Vagina (tissue), 2 donors: ENCODE results near the gene HNF1A. TPM values are rescaled to one million over a fixed set of nuclear protein-coding genes. Genes with fewer than 3 reads are reported as not detected.

ENCODE experiments used
- DNase-seq, 2 donors: peaks; one replicate each; pipeline ENCODE4 v3.0.0-alpha.2; 2017; ENCODE audit errors: extremely low spot score in 2 of 2
- H3K27ac ChIP-seq: fragments of 200-600 bp; sonication (generic); one replicate; pipeline ENCODE4 v1.5.1; 2019
- H3K27me3 ChIP-seq: fragments of 200-600 bp; sonication (generic); one replicate; pipeline ENCODE4 v1.5.1; 2019
- H3K36me3 ChIP-seq, 2 donors: fragments of 200-600 bp; sonication (generic); one replicate each; pipeline ENCODE4 v1.5.1; 2017 to 2019
- H3K4me1 ChIP-seq: fragments of 200-600 bp; sonication (generic); one replicate; pipeline ENCODE4 v1.5.1; 2019
- H3K4me3 ChIP-seq, 2 donors: fragments of 200-600 bp; sonication (generic); 1 replicate in 1 of 2; 2 replicates in 1 of 2; pipeline ENCODE4 v1.5.1; 2016 to 2019
- H3K9me3 ChIP-seq: fragments of 200-600 bp; sonication (generic); one replicate; pipeline ENCODE4 v1.5.1; 2019
- POLR2A ChIP-seq, 2 donors: fragments of 450-650 bp; IDR thresholded peaks; one replicate each; pipeline ENCODE4 v1.6.1; 2017; ENCODE audit warnings: antibody characterized with exemption in 2 of 2, mild to moderate bottlenecking in 2 of 2, moderate library complexity in 2 of 2
- POLR2AphosphoS5 ChIP-seq, 2 donors: sonication (generic); formaldehyde crosslinking; IDR thresholded peaks; one replicate each; pipeline ENCODE4 v1.9.0; 2017; ENCODE audit warnings: antibody characterized with exemption in 2 of 2, mild to moderate bottlenecking in 2 of 2, low read depth in 1 of 2; ENCODE audit not compliant: insufficient read depth in 1 of 2
- intact Hi-C: fragments of 100-400 bp; cut with DNase I; formaldehyde crosslinking; loops from one replicate; pipeline ENCODE4 v1.15.1; 2023
- total RNA-seq: library from RNA; depleted of rRNA; stranded (reverse); fragments of >200 nt; gene quantifications from one replicate; pipeline ENCODE4 v1.2.3, GENCODE V29; 2016
- TF ChIP-seq, protein P1 (sequence below), 3 experiments: fragments of 450-650 bp in 2 of 3; fragments of 200-600 bp in 1 of 3; sonication (generic) in 1 of 3; IDR thresholded peaks; one replicate each; pipeline ENCODE4 v1.5.1; 2017 to 2019; ENCODE audit warnings: antibody characterized with exemption in 3 of 3, mild to moderate bottlenecking in 2 of 3, moderate library complexity in 2 of 3

Gene HNF1A
- total RNA-seq, 1 donor from 2014 or later: not detected

- no peak overlapping the region for H3K27ac ChIP-seq
- intact Hi-C loops: no loop called here
- no peak overlapping the region for H3K4me3 ChIP-seq
These were observed 2.5 kb downstream of the HNF1A start for GRCh38 chr12:120980800-120981368.

DNA sequence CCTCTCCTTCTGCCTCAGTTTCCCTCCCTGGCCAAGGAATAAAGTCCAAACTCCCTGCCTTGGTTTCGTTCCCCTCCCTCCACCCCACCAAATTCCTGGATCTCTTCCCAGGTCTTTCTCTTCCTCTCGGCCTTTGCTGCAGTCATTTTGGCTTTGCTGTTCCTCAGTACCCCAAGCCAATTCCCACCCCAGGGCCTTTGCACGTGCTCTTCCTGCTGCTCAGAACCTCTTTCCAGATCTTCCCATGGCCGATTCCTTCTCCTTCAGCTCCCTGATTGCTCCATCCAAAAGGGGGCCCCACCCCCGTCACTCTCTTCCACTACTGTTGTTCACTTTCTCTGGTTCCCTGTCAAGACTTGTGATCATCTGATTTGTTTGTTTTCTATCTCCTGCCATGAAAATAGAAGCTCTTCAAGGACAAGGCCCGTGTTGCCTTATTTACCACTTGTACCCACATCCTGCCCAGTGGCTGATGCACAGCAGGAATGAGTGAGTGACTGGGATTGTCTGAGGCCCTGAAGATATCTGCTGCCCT, 3.1 kb downstream of the HNF1A start:
- TF ChIP-seq POLR2AphosphoS5 (IDR thresholded peaks at IDR 0.05; ENCODE audit: insufficient read depth in 1 of 2, low read depth in 1 of 2): no peak
- TF ChIP-seq POLR2A (IDR thresholded peaks at IDR 0.05): no peak
- TF ChIP-seq, protein P1, sequence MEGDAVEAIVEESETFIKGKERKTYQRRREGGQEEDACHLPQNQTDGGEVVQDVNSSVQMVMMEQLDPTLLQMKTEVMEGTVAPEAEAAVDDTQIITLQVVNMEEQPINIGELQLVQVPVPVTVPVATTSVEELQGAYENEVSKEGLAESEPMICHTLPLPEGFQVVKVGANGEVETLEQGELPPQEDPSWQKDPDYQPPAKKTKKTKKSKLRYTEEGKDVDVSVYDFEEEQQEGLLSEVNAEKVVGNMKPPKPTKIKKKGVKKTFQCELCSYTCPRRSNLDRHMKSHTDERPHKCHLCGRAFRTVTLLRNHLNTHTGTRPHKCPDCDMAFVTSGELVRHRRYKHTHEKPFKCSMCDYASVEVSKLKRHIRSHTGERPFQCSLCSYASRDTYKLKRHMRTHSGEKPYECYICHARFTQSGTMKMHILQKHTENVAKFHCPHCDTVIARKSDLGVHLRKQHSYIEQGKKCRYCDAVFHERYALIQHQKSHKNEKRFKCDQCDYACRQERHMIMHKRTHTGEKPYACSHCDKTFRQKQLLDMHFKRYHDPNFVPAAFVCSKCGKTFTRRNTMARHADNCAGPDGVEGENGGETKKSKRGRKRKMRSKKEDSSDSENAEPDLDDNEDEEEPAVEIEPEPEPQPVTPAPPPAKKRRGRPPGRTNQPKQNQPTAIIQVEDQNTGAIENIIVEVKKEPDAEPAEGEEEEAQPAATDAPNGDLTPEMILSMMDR (IDR thresholded peaks at IDR 0.05): no peak
- Histone ChIP-seq H3K36me3 (no peaks in the 10 kb centered on the region), H3K4me3 (no peak overlapping the region), H3K9me3 (no peaks in the 10 kb centered on the region), H3K27me3 (no peaks in the 10 kb centered on the region), H3K27ac (no peak overlapping the region), H3K4me1 (no peaks in the 10 kb centered on the region)
- intact Hi-C loops: no loop called here
- DNase-seq: no peak

More at GRCh38 chr12:120980800-120981368, 2.5 kb downstream of the HNF1A start:
- TF ChIP-seq POLR2AphosphoS5 (IDR thresholded peaks at IDR 0.05; ENCODE audit: insufficient read depth in 1 of 2, low read depth in 1 of 2) (no peak), POLR2A (IDR thresholded peaks at IDR 0.05) (no peak)
- TF ChIP-seq, protein P1 (IDR thresholded peaks at IDR 0.05): no peak
- H3K27me3 ChIP-seq: no peaks in the 10 kb centered on the region
- DNase-seq: no peak
- H3K36me3 ChIP-seq: no peaks in the 10 kb centered on the region
- no peaks in the 10 kb centered on the region for H3K9me3 ChIP-seq
- H3K4me1 ChIP-seq: no peaks in the 10 kb centered on the region

- no peaks in the 10 kb centered on the region for H3K36me3 ChIP-seq
These were observed 4.3 kb downstream of the HNF1A start for GRCh38 chr12:120982659-120983058.

DNA sequence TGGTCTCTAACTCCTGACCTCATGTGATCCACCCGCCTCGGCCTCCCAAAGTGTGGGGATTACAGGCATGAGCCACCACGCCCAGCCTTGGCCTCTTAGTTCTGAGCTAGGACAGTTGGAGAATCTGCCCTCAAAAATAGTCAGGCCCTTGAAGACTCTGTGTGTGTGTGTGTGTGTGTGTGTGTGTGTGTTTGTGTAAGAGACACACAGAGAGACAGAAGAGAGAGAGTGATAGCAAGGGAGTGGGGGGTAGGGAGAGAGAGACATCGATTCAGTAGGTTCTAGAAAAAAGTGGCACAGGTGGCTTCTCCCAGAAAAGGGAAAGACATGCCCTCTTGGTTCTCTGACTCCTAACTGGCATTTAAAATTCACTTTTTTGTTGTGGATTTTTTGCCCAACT, 5.4 kb downstream of the HNF1A start:
- no peak for DNase-seq
- Histone ChIP-seq H3K4me3 (no peak overlapping the region), H3K9me3 (no peaks in the 10 kb centered on the region), H3K27me3 (no peaks in the 10 kb centered on the region), H3K36me3 (no peaks in the 10 kb centered on the region), H3K4me1 (no peaks in the 10 kb centered on the region), H3K27ac (no peak overlapping the region)
- TF ChIP-seq POLR2AphosphoS5 (IDR thresholded peaks at IDR 0.05; ENCODE audit: insufficient read depth in 1 of 2, low read depth in 1 of 2): no peak
- TF ChIP-seq, protein P1 (IDR thresholded peaks at IDR 0.05): no peak
- no peak for TF ChIP-seq POLR2A (IDR thresholded peaks at IDR 0.05)
- intact Hi-C loops: no loop called here

More at GRCh38 chr12:120982659-120983058, 4.3 kb downstream of the HNF1A start:
- Histone ChIP-seq H3K27ac (no peak overlapping the region), H3K4me3 (no peak overlapping the region), H3K4me1 (no peaks in the 10 kb centered on the region), H3K27me3 (no peaks in the 10 kb centered on the region), H3K9me3 (no peaks in the 10 kb centered on the region)
- intact Hi-C loops: no loop called here
- TF ChIP-seq POLR2A (IDR thresholded peaks at IDR 0.05) (no peak), POLR2AphosphoS5 (IDR thresholded peaks at IDR 0.05; ENCODE audit: insufficient read depth in 1 of 2, low read depth in 1 of 2) (no peak)
- TF ChIP-seq, protein P1 (IDR thresholded peaks at IDR 0.05): no peak
- no peak for DNase-seq

DNA sequence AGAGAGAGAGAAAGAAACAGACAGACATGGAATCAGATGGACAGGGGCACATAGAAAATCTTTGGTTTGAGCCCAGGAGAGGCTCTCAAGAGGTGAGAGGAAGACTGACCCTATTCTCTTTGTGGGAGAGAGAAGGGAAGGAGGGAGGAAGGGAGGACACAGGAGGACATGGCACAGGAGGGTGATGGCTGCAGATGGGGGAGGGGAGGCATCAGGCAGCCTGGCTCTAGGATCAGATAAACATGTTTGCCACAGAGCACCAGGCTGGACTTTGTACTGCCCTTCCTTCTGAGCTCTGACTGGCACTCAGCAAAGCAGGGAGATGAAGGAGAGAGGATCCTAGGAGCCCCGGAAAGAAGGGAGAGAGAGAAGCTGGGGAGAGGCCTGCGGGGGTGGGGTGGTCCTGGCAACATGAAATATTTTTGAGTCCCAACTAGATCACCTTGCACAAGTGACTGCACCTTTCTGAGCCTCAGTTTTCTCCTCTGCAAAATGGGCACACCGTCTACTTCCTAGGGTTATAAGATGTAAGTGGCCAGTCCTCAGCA, 6.1 kb downstream of the HNF1A start:
- H3K9me3 ChIP-seq: no peaks in the 10 kb centered on the region
- no peaks in the 10 kb centered on the region for H3K4me1 ChIP-seq
- no peaks in the 10 kb centered on the region for H3K27me3 ChIP-seq
- H3K27ac ChIP-seq: no peak overlapping the region
- intact Hi-C loops: no loop called here
- no peaks in the 10 kb centered on the region for H3K36me3 ChIP-seq
- no peak overlapping the region for H3K4me3 ChIP-seq
- TF ChIP-seq, protein P1 (IDR thresholded peaks at IDR 0.05): no peak
- TF ChIP-seq POLR2AphosphoS5 (IDR thresholded peaks at IDR 0.05; ENCODE audit: insufficient read depth in 1 of 2, low read depth in 1 of 2) (no peak), POLR2A (IDR thresholded peaks at IDR 0.05) (no peak)
- DNase-seq: no peak
